K562 (cell line): ENCODE data around the gene SAMD14. TPM values are rescaled to one million over a fixed set of nuclear protein-coding genes. Genes with fewer than 3 reads are reported as not detected.

Source experiments
- ATAC-seq: fragments of 200-7000 bp; cut with Tn5 transposase; 3 replicates; pipeline ENCODE4 v1.9.1; 2020; ENCODE audit warnings: moderate library complexity
- BruUV-seq: library from RNA; stranded (reverse); fragments of 400-500 nt; replicated peaks from 2 replicates; lab custom pipeline; 2021; lab: Mats Ljungman, UMichigan
- CTCF ChIA-PET: fragments of 300-600 bp; formaldehyde crosslinking; extraction: SDS; loops from one replicate; lab custom pipeline; 2021; ENCODE audit warnings: low intra/inter-chr PET ratio; lab: Yijun Ruan, JAX
- POLR2A ChIA-PET: fragments of 300-600, 350-650 bp; sonication (Branson Sonifier 250); formaldehyde crosslinking; extraction: SDS; loops from one replicate; lab custom pipeline; 2021; ENCODE audit warnings: antibody characterized with exemption, inconsistent platforms; lab: Yijun Ruan, JAX
- DNase-seq, 4 experiments: peaks; one replicate each; pipeline versions ENCODE4 v3.0.0 to v3.0.0-alpha.2; 2011 to 2018; ENCODE audit warnings: low spot score in 3 of 4, mixed read lengths in 3 of 4; ENCODE audit errors: extremely low read depth in 1 of 4
- FAIRE-seq: peaks from 2 replicates; lab custom pipeline; 2011; peaks lifted over from hg19 to GRCh38; lab: Jason Lieb, UNC
- H2AFZ ChIP-seq: 2 replicates; pipeline ENCODE4 v1.6.0; 2011; ENCODE audit warnings: low read depth, low read length, control low read depth, inconsistent platforms
- H3K27ac ChIP-seq: fragments of 200-600 bp; 3 replicates; pipeline ENCODE4 v1.8.0; 2011; ENCODE audit warnings: low read depth, mild to moderate bottlenecking, control low read depth, inconsistent platforms, low read length, moderate library complexity, mixed read lengths; ENCODE audit errors: extremely low read depth
- H3K27me3 ChIP-seq, 2 experiments: fragments of 300-600 bp in 1 of 2; 2 replicates in 1 of 2; 3 replicates in 1 of 2; pipeline versions ENCODE4 v1.6.0 to v1.8.0; 2011; ENCODE audit warnings: inconsistent platforms in 2 of 2, low read length in 2 of 2, mild to moderate bottlenecking in 1 of 2, mixed read lengths in 1 of 2, moderate library complexity in 1 of 2; ENCODE audit not compliant: control insufficient read depth in 2 of 2, insufficient read depth in 2 of 2
- H3K36me3 ChIP-seq: fragments of 300-600 bp; 3 replicates; pipeline ENCODE4 v1.8.0; 2011; ENCODE audit warnings: mild to moderate bottlenecking, low read length, inconsistent platforms; ENCODE audit not compliant: control insufficient read depth, insufficient read depth
- H3K4me1 ChIP-seq, 2 experiments: fragments of 200-600 bp in 1 of 2; replicated peaks in 1 of 2; 2 replicates in 1 of 2; 3 replicates in 1 of 2; pipeline versions ENCODE4 v1.5.1 to v1.8.0; 2011; ENCODE audit warnings: inconsistent platforms in 2 of 2, low read length in 2 of 2, mild to moderate bottlenecking in 1 of 2, mixed read lengths in 1 of 2, moderate library complexity in 1 of 2; ENCODE audit not compliant: control insufficient read depth in 2 of 2, insufficient read depth in 2 of 2
- H3K4me2 ChIP-seq: 2 replicates; pipeline ENCODE4 v1.6.1; 2011; ENCODE audit warnings: low read length, control low read depth, inconsistent platforms, mixed read lengths; ENCODE audit not compliant: insufficient read depth
- H3K4me3 ChIP-seq: fragments of 200-600 bp; sonication (generic), shearing (Covaris generic); 2 replicates; pipeline ENCODE4 v1.5.1; 2016; ENCODE audit warnings: control low read depth, inconsistent platforms
- H3K79me2 ChIP-seq: fragments of 200-600 bp; 3 replicates; pipeline ENCODE4 v1.8.0; 2011; ENCODE audit warnings: low read length, inconsistent platforms; ENCODE audit not compliant: control insufficient read depth, insufficient read depth
- H3K9ac ChIP-seq, 2 experiments: 2 replicates each; pipeline versions ENCODE4 v1.6.0 to v1.6.1; 2011; ENCODE audit warnings: low read depth in 2 of 2, low read length in 2 of 2, control low read depth in 1 of 2, inconsistent platforms in 1 of 2, mild to moderate bottlenecking in 1 of 2, mixed read lengths in 1 of 2; ENCODE audit not compliant: insufficient read depth in 1 of 2
- H3K9me1 ChIP-seq: one replicate; pipeline ENCODE4 v1.6.0; 2011; ENCODE audit warnings: inconsistent platforms, mild to moderate bottlenecking, low read length, moderate library complexity; ENCODE audit not compliant: control insufficient read depth, insufficient read depth
- H3K9me3 ChIP-seq: replicated peaks from 2 replicates; pipeline ENCODE4 v1.5.1; 2011; ENCODE audit warnings: low read depth, low read length, inconsistent platforms; ENCODE audit not compliant: control insufficient read depth, insufficient read depth
- H4K20me1 ChIP-seq: replicated peaks from 2 replicates; pipeline ENCODE4 v1.6.1; 2011; ENCODE audit warnings: low read length, inconsistent platforms, mixed read lengths; ENCODE audit not compliant: control insufficient read depth, insufficient read depth
- EWSR1 ChIP-seq: fragments of 450-650 bp; IDR thresholded peaks from 2 replicates; pipeline ENCODE4 v1.6.1; 2018; ENCODE audit warnings: borderline replicate concordance, mild to moderate bottlenecking, low read depth, moderate library complexity; ENCODE audit not compliant: partially characterized antibody
- IFI16 ChIP-seq: fragments of 250-450 bp; sonication (Bioruptor Pico); IDR thresholded peaks from 2 replicates; pipeline ENCODE4 v2.1.2; 2022; ENCODE audit warnings: mild to moderate bottlenecking, inconsistent platforms
- KDM1A ChIP-seq, 2 experiments: fragments of 450-650 bp; IDR thresholded peaks; 2 replicates each; pipeline ENCODE4 v1.6.1; 2016; ENCODE audit warnings: mild to moderate bottlenecking in 2 of 2
- NR2C1 ChIP-seq, 2 experiments: fragments of 450-650 bp; IDR thresholded peaks; 2 replicates each; pipeline ENCODE4 v1.6.1; 2017; ENCODE audit warnings: mild to moderate bottlenecking in 2 of 2, antibody characterized with exemption in 1 of 2, inconsistent platforms in 1 of 2, missing compliant biosample characterization in 1 of 2, missing genetic modification characterization in 1 of 2
- SREBF1 ChIP-seq: fragments of 150-350 bp; IDR thresholded peaks from 2 replicates; pipeline ENCODE4 v1.6.1; 2014; ENCODE audit warnings: antibody characterized with exemption, low read depth, low read length, borderline replicate concordance
- YY1 ChIP-seq, 3 experiments: IDR thresholded peaks; 2 replicates each; pipeline ENCODE4 v1.6.1; 2011; ENCODE audit warnings: low read length in 2 of 3, mild to moderate bottlenecking in 2 of 3, moderate library complexity in 2 of 3, borderline replicate concordance in 1 of 3, control low read depth in 1 of 3, low read depth in 1 of 3; ENCODE audit not compliant: insufficient read depth in 3 of 3, insufficient replicate concordance in 2 of 3, control insufficient read depth in 1 of 3, insufficient read length in 1 of 3; ENCODE audit errors: extremely low read depth in 1 of 3
- ZNF707 ChIP-seq: fragments of 250-450 bp; sonication (Bioruptor Pico); conservative IDR thresholded peaks from 2 replicates; pipeline ENCODE4 v1.8.0; 2022; ENCODE audit warnings: inconsistent platforms, mild to moderate bottlenecking, moderate library complexity
- WGBS: fragments of 100-300 bp; shearing (Covaris generic); methylation state at CpG from one replicate; pipeline ENCODE4 v1.1.6; 2016; ENCODE audit warnings: low coverage, mixed read lengths; ENCODE audit not compliant: insufficient coverage; ENCODE audit errors: missing lambda C conversion rate; 5-methylcytosine and 5-hydroxymethylcytosine counted together
- in situ Hi-C: fragments of 300-500 bp; cut with MboI; formaldehyde crosslinking; loops from 4 replicates; pipeline ENCODE4 v1.15.0; 2018; ENCODE audit warnings: inconsistent platforms, mixed read lengths
- intact Hi-C: fragments of 100-400 bp; cut with micrococcal nuclease; formaldehyde crosslinking; loops from 2 replicates; pipeline ENCODE4 v1.14.2; 2022
- polyA plus RNA-seq, 8 experiments: library from polyadenylated mRNA; depleted of rRNA in 4 of 8; stranded (reverse) in 5 of 8; unstranded in 3 of 8; fragments of >200 nt; fragmentation: Nextera tagmentation in 2 of 8; fragmentation: Illumina TruSeq in 1 of 8; extraction: Ambion mirVana in 2 of 8; extraction: Trizol in 1 of 8; gene quantifications; 2 replicates each; pipeline versions ENCODE4 v1.2.1 to v1.2.3, GENCODE V29; 2011 to 2014; ENCODE audit warnings: inconsistent platforms in 1 of 8, missing spikeins in 1 of 8
- total RNA-seq, 7 experiments: library from RNA; depleted of rRNA in 6 of 7; stranded (reverse); fragments of >200 nt in 6 of 7; fragmentation: Illumina TruSeq in 2 of 7; extraction: Trizol in 2 of 7; gene quantifications; 2 replicates each; pipeline versions ENCODE4 v1.2.1 to v1.2.3, GENCODE V29; 2011 to 2021; ENCODE audit warnings: low replicate concordance in 1 of 7
- TF ChIP-seq, protein P1 (sequence below): sonication (generic); formaldehyde crosslinking; IDR thresholded peaks from 2 replicates; pipeline ENCODE4 v1.8.1; 2023; ENCODE audit warnings: mild to moderate bottlenecking, missing genetic modification reagents
- TF ChIP-seq, protein P2 (sequence below): fragments of 450-650 bp; IDR thresholded peaks from 2 replicates; pipeline ENCODE4 v1.6.1; 2016; ENCODE audit warnings: low read depth, mild to moderate bottlenecking, moderate library complexity
- TF ChIP-seq, protein P3 (sequence below): fragments of 250-450 bp; sonication (Bioruptor Pico); IDR thresholded peaks from 2 replicates; pipeline ENCODE4 v1.5.1; 2021; ENCODE audit warnings: mild to moderate bottlenecking
- TF ChIP-seq, protein P4 (sequence below): fragments of 450-650 bp; IDR thresholded peaks from one replicate; pipeline ENCODE4 v1.6.1; 2018; ENCODE audit warnings: mild to moderate bottlenecking, moderate library complexity; ENCODE audit not compliant: partially characterized antibody
- TF ChIP-seq, protein P5 (sequence below), 2 experiments: IDR thresholded peaks in 1 of 2; conservative IDR thresholded peaks in 1 of 2; 2 replicates each; pipeline ENCODE4 v1.6.1; 2016; ENCODE audit warnings: low read depth in 2 of 2, mild to moderate bottlenecking in 1 of 2, missing compliant biosample characterization in 1 of 2, missing genetic modification characterization in 1 of 2, moderate library complexity in 1 of 2

Gene SAMD14
- total and polyA plus RNA-seq, 9 of the 15 experiments (the other 6 are each of a cell fraction or from before 2014, with no cell fraction given): 0.04 to 0.07 TPM; not detected in 7

DNA sequence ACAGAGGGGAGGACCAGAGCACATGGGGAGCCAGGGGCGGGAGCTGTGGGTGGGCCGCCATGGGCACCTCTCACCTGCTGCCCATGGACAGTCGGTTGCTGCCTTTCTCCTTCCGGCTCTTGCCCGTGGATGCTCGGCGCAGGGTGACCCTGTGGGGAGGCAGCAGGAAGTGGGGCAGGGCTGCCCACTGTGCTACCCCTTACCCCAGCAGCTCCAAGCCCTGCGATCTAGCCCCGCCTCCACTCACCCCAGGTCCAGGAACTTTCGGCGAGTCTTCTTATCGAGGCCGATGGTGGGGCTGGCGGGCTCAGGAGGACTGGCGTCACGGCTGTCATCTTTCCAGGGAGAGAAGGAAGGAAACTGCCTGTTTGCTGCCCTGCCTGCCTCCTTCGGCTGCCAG is 14.2 kb downstream of the SAMD14 start:
- Histone ChIP-seq H3K27me3 (peaks cover 20 to 30% of the 10 kb centered on the region in 2 experiments; a peak in 4 of 5 replicates), H4K20me1 (peaks cover 9% of the 10 kb centered on the region), H3K4me3 (no peak overlapping the region), H3K4me2 (no peak overlapping the region), H3K9ac (no peak overlapping the region), H3K9me3 (no peaks in the 10 kb centered on the region), H3K4me1 (peaks cover 0 to 38% of the 10 kb centered on the region in 2 experiments), H3K36me3 (no peaks in the 10 kb centered on the region), H3K9me1 (no peaks in the 10 kb centered on the region), H3K27ac (no peak overlapping the region), H2AFZ (no peak overlapping the region), H3K79me2 (no peaks in the 10 kb centered on the region)
- ChIA-PET POLR2A (interaction anchor here (1.3 kb wide), 1 partner anchor 13 kb away, joined by 4 read pairs; no protein-coding TSS in a partner anchor), CTCF (no interaction called here)
- ATAC-seq (no peak), DNase-seq (no peak), FAIRE-seq (no peak)
- 10% methylated on average over 14 of the region's 17 CpGs for WGBS
- no TSS peak for BruUV-seq
- intact Hi-C loops: loop anchor here (1.0 to 2.0 kb wide), 2 partner anchors 46 to 83 kb away; no protein-coding TSS in a partner anchor
- in situ Hi-C loops: no loop called here
- TF ChIP-seq, protein P1, sequence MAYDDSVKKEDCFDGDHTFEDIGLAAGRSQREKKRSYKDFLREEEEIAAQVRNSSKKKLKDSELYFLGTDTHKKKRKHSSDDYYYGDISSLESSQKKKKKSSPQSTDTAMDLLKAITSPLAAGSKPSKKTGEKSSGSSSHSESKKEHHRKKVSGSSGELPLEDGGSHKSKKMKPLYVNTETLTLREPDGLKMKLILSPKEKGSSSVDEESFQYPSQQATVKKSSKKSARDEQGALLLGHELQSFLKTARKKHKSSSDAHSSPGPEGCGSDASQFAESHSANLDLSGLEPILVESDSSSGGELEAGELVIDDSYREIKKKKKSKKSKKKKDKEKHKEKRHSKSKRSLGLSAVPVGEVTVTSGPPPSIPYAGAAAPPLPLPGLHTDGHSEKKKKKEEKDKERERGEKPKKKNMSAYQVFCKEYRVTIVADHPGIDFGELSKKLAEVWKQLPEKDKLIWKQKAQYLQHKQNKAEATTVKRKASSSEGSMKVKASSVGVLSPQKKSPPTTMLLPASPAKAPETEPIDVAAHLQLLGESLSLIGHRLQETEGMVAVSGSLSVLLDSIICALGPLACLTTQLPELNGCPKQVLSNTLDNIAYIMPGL: no peak
- TF ChIP-seq, protein P2, sequence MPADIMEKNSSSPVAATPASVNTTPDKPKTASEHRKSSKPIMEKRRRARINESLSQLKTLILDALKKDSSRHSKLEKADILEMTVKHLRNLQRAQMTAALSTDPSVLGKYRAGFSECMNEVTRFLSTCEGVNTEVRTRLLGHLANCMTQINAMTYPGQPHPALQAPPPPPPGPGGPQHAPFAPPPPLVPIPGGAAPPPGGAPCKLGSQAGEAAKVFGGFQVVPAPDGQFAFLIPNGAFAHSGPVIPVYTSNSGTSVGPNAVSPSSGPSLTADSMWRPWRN: no peak
- TF ChIP-seq, protein P3, sequence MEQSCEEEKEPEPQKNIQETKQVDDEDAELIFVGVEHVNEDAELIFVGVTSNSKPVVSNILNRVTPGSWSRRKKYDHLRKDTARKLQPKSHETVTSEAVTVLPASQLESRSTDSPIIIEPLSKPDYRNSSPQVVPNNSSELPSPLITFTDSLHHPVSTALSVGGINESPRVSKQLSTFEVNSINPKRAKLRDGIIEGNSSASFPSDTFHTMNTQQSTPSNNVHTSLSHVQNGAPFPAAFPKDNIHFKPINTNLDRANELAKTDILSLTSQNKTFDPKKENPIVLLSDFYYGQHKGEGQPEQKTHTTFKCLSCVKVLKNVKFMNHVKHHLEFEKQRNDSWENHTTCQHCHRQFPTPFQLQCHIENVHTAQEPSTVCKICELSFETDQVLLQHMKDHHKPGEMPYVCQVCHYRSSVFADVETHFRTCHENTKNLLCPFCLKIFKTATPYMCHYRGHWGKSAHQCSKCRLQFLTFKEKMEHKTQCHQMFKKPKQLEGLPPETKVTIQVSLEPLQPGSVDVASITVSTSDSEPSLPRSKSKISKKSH (CRISPR knock-in tag): no peak
- TF ChIP-seq YY1 (IDR thresholded peaks at IDR 0.05; ENCODE audit: borderline replicate concordance in 1 of 3, control insufficient read depth in 1 of 3, extremely low read depth in 1 of 3, insufficient read depth in 3 of 3, insufficient read length in 1 of 3, insufficient replicate concordance in 2 of 3, low read depth in 1 of 3, low read length in 2 of 3) (no peak), ZNF707 (no peak), EWSR1 (no peak), NR2C1 (IDR thresholded peaks at IDR 0.05) (no peak), NR2C1 (tag; IDR thresholded peaks at IDR 0.05) (no peak), IFI16 (CRISPR knock-in tag) (no peak), KDM1A (IDR thresholded peaks at IDR 0.05) (no peak), SREBF1 (no peak)
- TF ChIP-seq, protein P4, sequence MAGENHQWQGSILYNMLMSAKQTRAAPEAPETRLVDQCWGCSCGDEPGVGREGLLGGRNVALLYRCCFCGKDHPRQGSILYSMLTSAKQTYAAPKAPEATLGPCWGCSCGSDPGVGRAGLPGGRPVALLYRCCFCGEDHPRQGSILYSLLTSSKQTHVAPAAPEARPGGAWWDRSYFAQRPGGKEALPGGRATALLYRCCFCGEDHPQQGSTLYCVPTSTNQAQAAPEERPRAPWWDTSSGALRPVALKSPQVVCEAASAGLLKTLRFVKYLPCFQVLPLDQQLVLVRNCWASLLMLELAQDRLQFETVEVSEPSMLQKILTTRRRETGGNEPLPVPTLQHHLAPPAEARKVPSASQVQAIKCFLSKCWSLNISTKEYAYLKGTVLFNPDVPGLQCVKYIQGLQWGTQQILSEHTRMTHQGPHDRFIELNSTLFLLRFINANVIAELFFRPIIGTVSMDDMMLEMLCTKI: no peak
- TF ChIP-seq, protein P5, sequence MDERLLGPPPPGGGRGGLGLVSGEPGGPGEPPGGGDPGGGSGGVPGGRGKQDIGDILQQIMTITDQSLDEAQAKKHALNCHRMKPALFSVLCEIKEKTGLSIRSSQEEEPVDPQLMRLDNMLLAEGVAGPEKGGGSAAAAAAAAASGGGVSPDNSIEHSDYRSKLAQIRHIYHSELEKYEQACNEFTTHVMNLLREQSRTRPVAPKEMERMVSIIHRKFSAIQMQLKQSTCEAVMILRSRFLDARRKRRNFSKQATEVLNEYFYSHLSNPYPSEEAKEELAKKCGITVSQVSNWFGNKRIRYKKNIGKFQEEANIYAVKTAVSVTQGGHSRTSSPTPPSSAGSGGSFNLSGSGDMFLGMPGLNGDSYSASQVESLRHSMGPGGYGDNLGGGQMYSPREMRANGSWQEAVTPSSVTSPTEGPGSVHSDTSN (CRISPR knock-in tag; IDR thresholded peaks at IDR 0.05; ENCODE audit: low read depth): no peak
- TF ChIP-seq, protein P5 (tag; conservative IDR thresholded peaks at IDR 0.05; ENCODE audit: low read depth): no peak
